Skeletal muscle cell (primary cell): Measurements from ENCODE around the gene PPP3R1.

Source experiments
- DNase-seq: peaks from one replicate; pipeline ENCODE4 v3.0.0-alpha.2; 2010; ENCODE audit warnings: low read depth
- H3K4me3 ChIP-seq: 2 replicates; pipeline ENCODE4 v1.5.1; 2011; ENCODE audit warnings: low read depth, mild to moderate bottlenecking, control low read depth, low read length, moderate library complexity

The PPP3R1 gene

DNA sequence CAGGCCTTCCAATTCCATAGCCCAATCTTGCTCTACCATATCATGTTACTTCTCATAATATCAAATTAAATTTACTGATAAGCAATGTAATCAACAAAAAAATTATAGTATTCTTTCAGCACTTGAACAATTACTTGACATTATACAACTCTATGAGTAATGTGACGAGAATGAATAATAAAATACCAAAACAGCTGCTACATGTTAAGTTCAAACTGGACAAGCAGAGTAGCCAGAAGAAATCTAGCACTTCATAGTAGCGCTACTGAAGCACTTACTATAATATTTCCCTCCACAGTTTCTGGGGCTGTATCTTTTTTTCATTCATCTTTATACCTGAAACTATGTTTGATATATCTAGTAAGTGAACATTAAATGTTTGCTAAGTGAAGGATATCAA is 14.9 kb downstream of the PPP3R1 start:
- no peak overlapping the region for H3K4me3 ChIP-seq
- no peak for DNase-seq

DNA sequence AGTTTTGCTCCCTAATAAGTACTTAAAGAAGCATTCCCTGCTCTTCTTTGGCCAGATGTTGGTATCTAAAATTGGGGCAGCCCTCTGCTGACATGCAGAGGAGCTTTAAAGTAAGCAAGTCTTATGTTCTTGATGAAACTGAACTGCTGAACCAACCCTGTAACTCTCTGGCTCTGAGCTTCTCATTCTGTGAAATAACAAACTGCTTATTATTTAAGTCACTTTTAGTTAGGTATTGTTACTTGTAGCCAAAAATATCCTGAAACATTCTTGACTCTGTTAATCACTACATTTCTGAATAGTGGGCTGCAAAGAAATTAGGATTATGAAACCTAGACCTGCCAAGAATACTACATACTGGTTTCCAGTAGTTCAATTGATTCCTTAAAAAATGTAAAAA is 15.5 kb downstream of the PPP3R1 start:
- DNase-seq, result no peak
- no peak overlapping the region for H3K4me3 ChIP-seq

DNA sequence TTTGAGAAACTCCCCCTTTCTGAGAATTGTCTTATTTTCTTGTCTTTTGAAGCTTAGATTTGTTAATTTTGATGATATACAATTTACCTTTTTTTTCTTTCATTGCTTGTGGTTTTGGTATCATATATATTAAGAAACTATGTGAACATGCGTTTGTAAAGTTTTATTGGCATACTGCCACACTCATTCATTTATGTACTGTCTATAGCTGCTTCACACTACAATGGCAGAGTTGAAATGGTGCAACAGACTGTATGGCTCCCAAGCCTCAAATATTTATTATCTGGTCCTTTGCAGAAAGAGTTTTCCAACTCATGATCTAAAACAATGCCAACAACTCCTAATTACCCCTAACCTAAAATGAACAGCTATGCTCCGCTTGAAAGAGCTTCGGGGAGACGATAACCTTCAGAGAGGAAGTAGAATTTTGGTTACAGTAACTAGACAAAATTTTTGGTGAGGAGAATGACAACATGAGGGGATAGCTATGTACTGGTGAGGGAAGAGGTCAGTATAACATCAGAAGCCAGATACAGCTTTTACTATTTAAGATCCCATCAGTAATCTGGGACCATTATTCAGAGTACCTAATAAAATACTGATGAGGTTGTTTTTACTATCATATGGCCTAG is 16.1 kb downstream of the PPP3R1 start:
- H3K4me3 ChIP-seq, result no peak overlapping the region
- DNase-seq, result no peak

DNA sequence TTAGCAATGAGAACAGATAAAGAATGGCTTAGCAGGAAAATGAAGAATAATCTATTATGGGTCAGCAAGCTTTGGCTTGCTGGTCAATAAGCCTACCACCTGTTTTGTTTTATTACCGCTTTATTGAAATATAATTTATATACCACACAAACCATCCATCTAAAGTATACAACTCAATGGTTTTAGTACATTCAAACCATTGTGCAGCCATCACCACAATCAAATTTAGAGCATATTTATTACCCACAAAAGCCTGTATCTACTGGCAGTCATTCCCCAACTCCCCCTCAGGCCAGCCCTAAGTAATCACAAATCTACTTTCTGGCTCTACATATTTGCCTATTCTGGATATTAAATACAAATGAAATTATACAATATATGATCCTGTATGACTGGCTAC is 17.2 kb downstream of the PPP3R1 start:
- DNase-seq, result no peak
- no peak overlapping the region for H3K4me3 ChIP-seq

DNA sequence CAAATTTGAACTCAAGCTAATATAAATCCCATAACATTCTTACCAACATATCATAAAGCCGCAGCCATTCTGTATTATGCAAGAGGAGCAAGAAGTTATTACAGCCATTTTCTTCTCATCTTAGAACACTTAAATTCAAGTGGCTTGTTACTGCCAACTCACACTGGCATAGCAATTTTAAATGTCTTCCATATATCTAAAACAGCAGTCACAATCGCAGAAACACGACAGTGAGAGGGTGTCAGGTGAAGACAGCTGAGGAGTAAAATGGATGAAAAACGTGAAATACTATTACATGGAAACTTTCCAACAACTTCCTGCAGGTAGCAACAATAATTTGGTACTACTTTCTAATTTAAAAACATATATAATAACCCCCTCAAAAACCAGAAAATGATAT is 17.9 kb downstream of the PPP3R1 start:
- H3K4me3 ChIP-seq, result no peak overlapping the region
- DNase-seq, result no peak

DNA sequence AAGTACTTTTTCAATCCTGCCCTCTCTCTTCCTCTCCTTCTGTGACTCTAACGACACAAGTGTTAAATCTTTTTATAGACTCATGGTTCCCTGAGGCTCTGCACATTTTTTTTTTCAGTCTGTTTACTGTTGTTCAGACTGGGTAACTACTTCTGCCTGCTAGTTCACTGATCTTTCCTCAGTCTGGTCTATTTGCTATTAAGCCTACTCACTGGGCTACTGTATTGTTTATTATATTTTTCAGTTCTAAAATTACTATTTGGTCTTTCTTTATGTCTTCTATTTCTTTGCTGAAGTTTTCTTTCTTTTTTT is 21.3 kb downstream of the PPP3R1 start:
- DNase-seq, result no peak
- H3K4me3 ChIP-seq, result no peak overlapping the region

DNA sequence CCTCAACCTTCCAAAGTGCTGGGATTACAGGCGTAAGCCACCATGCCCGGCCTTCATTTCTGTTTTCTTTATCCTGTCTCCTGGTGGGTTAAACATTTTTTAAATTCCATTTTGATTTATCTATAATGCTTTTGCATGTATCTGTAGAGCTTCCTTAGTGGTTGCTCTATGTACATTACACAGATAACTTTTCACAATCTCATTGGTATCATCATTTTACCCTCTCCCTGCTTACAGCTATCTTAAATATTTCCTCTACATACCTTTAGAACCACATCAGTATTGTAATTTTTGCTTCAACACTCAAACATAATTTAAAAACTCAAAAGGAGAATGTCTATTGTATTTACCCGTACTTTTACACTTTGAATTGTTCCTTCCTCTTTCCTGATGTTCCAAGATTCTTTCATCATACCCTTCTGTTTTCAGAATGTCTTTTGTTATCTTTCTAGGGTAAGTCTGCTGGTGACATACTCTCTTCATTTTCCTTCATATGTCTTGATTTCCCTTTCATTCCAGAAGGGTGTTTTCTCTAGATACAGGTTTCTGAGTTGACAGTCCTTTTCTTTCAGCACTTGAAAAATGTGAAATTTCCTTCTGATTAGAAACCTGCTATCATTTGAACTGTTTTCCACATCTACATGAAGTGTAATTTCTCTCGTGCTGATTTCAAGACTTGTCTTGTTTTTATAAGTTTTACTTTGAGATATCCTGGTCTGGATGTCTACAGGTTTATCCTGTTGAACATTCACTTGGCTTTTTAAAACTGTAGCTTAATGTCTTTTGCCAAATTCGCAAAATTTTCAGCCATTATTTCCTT is 21.9 kb downstream of the PPP3R1 start:
- no peak for DNase-seq
- H3K4me3 ChIP-seq, result no peak overlapping the region

DNA sequence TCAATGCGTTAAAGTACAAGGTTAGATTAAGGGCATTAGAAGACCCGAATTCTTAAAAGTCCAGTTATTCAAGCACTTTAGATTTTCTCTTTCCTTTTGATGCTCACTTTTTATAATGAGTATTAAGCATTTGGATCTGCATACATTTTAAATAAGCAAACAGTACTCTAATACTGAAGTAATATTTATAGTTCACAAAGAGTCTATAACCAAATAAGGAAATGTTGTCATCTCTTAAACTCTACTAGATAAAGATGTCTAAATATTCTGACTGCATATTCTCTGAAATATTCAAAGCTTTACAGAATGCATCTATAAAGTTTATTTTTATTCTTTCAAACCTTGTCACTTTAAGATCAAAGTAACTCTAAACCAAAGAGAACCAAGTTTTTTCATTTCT is 25.5 kb downstream of the PPP3R1 start:
- no peak for DNase-seq
- H3K4me3 ChIP-seq, result no peak overlapping the region

DNA sequence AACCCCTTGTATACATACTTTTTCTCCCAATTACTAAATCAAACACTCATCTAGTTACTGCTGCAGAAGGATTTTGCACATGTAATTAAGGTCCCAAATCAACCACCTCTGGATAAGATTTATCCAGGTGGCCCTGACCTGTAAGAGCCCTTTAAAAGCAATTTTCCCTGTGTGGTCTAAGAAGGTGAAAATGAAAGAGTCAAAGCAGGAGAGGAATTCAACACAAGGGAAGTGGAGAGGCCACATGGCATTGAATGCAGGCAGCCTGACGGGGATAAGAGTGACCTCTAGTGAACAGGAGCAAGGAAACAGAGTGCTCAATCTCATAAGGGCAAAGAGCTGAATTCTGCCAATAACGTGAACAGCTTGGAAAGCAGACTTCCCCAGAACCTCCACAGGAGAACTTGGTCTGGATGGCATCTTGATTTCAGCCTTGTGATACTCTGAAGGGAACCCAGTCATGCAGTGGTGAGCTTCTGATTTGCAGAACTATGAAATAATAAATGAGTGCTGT is 27.2 kb downstream of the PPP3R1 start:
- no peak for DNase-seq
- no peak overlapping the region for H3K4me3 ChIP-seq

DNA sequence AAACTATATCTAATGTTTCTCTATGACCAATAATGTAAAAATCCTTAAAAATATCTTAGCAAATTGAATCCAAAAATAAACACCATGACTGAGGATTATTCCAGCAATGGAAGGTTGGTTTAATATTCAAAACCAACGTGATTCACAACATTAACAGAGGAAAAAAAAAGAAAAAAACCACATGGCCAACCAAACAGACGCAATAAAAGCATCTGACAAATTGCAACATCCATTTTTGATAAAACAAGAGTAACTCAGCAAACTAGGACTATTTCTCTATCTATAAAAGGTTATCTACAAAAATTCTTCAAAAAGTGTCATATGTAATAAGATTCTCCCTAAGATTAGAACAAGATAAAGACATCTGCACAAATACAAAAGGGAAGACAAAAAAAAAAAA is 28.9 kb downstream of the PPP3R1 start:
- DNase-seq, result no peak
- no peak overlapping the region for H3K4me3 ChIP-seq

DNA sequence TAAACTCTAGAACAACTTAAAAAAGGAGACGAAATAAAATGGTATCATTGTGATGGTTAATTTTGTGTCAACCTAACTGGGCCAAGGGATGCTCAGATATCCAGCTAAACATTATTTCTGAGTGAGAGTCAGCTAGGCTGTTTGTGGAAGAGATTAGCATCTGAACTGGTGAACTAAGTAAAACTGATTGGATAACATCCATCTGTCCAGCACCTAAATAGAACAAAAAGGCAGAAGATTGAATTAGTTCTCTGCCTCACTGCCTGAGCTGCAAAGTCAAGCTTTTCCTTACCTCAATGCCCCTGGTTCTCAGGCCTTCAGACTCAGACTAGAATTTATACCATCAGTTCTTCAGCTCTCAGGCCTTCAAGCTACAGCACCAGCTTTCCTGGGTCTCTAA is 30.0 kb downstream of the PPP3R1 start:
- DNase-seq, result no peak

DNA sequence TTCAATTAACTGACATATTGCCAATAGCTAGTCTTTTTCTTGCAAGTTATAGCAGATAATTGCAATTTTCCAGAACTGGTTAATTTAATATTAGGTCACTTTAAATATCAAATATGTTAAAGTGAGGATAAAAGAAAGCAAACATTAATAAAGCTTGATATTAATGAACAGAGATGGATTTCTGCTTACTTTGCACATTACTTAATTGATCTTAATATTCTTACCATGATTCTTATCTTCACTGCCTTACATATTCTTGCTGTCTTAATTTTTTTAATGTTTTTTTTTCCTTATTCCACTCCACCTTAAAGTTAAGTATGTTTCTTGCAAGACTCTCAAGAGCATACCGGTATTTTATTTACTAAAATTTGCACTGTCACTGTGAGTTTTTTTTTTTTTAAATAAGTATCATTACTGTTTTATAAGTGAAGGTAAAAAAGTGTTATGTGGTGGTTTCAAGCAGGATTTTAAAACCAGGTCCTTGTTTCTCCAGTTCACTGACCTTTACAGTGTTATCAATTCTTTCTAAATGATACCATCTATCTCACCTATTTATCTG is 33.9 kb downstream of the PPP3R1 start:
- DNase-seq, result no peak
- H3K4me3 ChIP-seq, result no peak overlapping the region

More for the DNA sequence above, 30.0 kb downstream of the PPP3R1 start:
- H3K4me3 ChIP-seq, result no peak overlapping the region

DNA sequence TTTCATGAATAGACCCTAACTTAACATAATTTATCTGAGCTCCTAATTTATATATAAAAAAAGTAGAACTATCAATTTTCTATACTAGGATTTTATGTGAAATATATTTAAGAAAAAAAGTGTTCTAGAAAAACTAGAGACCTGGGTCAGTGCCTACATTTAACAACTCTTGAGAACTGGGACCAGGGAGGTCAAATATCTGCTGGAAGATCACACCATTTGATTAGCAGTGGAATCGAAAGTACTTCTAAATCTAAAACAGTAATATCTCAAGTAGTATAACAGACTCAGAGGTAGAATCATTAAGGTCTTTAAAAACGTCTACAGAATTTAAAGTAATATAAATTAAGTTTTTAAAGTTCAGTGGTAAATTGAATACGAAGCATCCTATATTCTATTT is 34.6 kb downstream of the PPP3R1 start:
- DNase-seq, result no peak
- no peak overlapping the region for H3K4me3 ChIP-seq

DNA sequence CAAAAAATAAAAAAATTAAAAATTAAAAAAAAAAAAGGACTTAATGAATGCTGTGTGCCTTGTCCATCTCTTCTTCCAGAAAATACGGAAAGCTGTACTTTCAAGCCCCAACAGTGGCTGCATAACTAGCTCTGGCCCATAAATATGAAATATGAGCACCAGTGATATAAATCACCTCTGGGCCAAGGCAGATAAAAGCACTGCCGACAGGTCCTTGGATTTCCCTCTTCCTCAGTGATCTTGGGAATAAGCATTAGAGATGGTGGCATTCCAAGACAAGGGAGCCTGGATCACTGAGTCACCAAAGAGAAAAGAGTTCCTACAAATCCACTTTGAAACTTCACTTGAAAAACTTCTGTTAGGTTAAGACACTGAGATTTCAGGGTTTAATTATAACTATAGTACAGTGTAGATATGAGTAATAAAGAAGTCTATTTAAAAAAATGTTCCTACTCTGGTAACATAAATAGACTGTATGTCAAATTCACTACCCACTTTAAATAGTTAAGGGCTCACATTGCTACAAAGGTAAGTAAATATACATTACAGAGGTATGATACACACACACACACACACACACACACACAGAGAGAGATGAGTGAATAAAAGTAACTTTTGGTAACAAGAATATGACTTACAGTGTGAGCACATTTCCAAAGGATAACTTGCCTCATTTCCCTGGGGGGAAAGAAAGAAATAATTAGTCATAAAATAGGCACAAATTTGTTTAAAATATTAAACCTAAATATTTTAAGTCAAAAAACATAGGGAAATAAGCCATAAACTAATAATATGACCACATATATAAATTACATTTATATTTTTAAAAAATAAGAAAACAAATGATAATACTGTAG is 35.6 kb downstream of the PPP3R1 start:
- H3K4me3 ChIP-seq, result no peak overlapping the region
- DNase-seq, result no peak

DNA sequence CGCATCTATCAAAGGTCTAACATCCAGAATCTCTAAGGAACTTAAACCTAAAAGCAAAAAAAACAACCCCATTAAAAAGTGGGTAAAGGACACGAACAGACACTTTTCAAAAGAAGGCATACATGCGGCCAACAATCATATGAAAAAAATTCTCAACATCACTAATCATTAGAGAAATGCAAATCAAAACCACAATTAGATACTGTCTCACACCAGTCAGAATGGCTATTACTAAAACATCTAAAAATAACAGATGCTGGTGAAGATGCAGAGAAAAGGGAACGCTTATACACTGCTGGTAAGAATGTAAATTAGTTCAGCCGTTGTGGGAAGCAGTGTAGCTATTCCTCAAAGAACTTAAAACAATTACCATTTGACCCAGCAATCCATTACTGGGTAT is 38.0 kb downstream of the PPP3R1 start:
- no peak for DNase-seq
- H3K4me3 ChIP-seq, result no peak overlapping the region

DNA sequence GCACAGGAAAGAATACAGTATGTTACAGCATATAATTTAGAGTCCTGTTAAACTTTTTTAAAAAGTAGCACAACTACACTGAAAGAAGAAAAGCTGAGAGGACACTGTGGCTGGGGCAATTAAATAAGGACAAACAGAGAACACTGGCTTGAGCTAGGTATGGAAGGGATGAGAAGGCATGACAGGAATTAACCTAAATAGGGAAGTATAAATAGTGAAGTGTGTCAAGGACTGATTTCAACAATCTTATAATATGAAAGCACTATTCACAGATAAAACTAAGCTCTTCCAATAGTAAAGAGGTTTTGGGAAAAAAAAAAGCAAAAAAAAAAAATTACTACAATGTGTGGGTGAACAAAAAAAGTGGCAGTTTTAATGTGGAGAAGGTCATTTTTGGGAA is 45.5 kb downstream of the PPP3R1 start:
- no peak for DNase-seq

DNA sequence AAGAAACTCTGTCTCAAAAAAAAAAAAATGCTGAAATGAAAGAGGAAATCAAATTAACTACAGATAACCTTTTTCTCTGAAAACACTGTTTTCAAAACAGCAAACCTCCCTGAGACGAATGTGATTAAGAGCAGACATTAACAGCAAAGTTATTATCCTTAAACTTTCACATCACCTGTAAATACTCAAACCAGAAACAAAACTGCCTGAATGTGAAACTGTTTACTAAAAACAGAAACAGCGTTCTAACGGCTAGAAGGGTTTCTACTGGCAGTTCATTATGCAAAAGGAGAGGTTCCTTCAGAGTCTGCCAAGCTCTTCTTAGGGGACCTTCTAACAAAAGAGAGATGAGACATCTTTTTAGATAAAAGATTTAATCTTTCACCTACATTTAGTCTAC is 48.7 kb downstream of the PPP3R1 start:
- no peak overlapping the region for H3K4me3 ChIP-seq
- no peak for DNase-seq

More for the DNA sequence above, 45.5 kb downstream of the PPP3R1 start:
- H3K4me3 ChIP-seq, result no peak overlapping the region

DNA sequence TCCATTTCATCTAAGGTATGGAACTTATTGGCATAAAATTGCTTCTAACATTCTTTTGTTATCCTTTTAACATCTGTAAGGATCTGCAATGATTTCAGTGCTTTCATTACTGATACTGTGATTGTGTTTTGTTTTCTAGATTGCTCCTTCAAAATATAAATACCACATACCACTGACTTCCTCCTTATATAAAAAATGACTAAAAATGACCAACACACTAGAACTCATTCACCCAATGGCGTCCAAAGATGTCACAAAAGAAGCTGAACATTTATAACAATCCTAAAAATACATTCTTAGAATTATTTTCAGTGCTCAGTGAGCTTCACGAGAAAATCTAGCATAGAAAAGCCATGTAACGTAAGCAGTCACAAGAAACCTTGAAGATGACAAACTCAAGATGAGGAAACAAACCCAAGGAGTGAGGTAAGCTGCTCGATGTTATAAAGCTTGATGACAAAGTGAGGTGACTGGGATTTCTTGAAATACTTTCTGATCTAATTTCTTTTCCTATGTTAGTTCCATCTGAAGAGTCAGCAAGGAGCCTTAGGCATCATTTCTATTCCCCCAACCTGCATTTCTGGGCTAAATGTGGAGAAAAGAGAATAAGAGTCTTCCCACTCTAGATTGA is 52.1 kb downstream of the PPP3R1 start:
- no peak for DNase-seq
- H3K4me3 ChIP-seq, result no peak overlapping the region

DNA sequence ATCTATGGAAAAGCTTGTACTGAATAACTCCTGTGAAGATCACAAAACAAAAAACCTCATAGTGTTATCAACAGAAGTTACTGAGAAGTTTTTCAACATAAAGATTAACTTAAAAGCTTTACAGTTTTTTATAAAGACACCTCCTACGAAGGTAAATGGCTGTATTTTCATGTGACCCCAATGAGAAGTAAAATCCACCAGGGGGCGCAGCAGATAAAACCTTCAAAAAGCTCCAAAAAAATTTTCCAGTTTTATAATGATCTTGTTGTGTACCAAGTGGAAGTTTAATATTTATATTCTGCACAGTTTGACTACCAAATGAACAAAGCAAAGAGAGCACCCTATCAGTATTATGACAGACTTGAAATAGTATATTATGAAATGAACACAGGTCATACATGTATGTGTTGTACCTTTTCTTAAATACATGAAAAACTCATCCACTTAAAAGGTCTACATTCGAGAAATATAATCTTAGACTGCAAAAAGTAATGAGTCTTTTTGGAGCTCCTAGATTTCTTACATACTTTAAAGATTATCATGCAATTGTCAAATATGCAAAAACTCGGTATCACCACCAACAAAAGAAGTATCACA is 56.1 kb downstream of the PPP3R1 start:
- no peak for DNase-seq
- no peak overlapping the region for H3K4me3 ChIP-seq
